ENCODE results near the gene C3.

DNA sequence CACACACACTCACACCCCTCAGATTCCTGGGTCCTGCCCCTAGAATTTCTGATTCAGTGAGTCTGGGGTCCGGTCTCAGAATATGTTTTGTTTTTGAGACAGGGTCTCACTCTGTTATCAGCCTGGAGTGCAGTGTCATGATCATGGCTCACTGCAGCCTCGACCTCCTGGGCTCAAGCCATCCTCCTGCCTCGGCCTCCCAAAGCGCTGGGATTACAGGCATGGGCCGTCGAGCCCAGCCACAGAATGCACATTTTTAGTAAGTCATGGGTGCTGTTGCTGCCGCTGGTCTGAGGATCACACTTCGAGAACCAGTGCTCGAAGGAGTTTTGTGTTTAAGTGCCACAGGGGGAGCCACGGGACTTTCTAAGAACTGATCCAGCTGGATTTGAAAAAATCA lies 28.4 kb downstream of the C3 start:
- TF ChIP-seq, protein P1, sequence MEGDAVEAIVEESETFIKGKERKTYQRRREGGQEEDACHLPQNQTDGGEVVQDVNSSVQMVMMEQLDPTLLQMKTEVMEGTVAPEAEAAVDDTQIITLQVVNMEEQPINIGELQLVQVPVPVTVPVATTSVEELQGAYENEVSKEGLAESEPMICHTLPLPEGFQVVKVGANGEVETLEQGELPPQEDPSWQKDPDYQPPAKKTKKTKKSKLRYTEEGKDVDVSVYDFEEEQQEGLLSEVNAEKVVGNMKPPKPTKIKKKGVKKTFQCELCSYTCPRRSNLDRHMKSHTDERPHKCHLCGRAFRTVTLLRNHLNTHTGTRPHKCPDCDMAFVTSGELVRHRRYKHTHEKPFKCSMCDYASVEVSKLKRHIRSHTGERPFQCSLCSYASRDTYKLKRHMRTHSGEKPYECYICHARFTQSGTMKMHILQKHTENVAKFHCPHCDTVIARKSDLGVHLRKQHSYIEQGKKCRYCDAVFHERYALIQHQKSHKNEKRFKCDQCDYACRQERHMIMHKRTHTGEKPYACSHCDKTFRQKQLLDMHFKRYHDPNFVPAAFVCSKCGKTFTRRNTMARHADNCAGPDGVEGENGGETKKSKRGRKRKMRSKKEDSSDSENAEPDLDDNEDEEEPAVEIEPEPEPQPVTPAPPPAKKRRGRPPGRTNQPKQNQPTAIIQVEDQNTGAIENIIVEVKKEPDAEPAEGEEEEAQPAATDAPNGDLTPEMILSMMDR (IDR thresholded peaks at IDR 0.05) = no peak
- no peak for TF ChIP-seq POLR2A (IDR thresholded peaks at IDR 0.05; ENCODE audit: low read depth)

All from esophagus muscularis mucosa (tissue), 3 donors.